Urinary bladder (tissue), 4 donors: Measurements from ENCODE around the gene MLX. TPM values are rescaled to one million over a fixed set of nuclear protein-coding genes. Genes with fewer than 3 reads are reported as not detected.

Experiments
- DNase-seq: peaks from one replicate; pipeline ENCODE4 v3.0.0-alpha.2; 2015; ENCODE audit errors: extremely low spot score
- H3K27ac ChIP-seq: one replicate; pipeline ENCODE4 v1.5.1; 2013; ENCODE audit warnings: low read depth, mild to moderate bottlenecking, moderate library complexity
- H3K36me3 ChIP-seq: one replicate; pipeline ENCODE4 v1.6.1; 2013; ENCODE audit warnings: mild to moderate bottlenecking, moderate library complexity; ENCODE audit not compliant: insufficient read depth
- H3K4me1 ChIP-seq: one replicate; pipeline ENCODE4 v1.6.1; 2013; ENCODE audit warnings: mild to moderate bottlenecking, moderate library complexity; ENCODE audit not compliant: insufficient read depth
- H3K4me3 ChIP-seq: one replicate; pipeline ENCODE4 v1.5.1; 2013; ENCODE audit warnings: low read depth, low read length
- WGBS: extraction: QIAGEN DNeasy Blood & Tissue Kit; methylation state at CpG from one replicate; pipeline ENCODE4 v1.1.7; 2013; 5-methylcytosine and 5-hydroxymethylcytosine counted together
- polyA plus RNA-seq: library from polyadenylated mRNA; stranded (reverse); fragments of 200-250 nt; gene quantifications from one replicate; pipeline ENCODE4 v1.2.3, GENCODE V29; 2013
- total RNA-seq: library from RNA; depleted of rRNA; stranded (reverse); fragments of >200 nt; gene quantifications from one replicate; pipeline ENCODE4 v1.2.3, GENCODE V29; 2014
- donor health status: healthy with polysubstance abuse.
- donor health status: healthy.

The MLX gene
- total and polyA plus RNA-seq, 2 donors = 17.1 to 38.0 TPM

DNA sequence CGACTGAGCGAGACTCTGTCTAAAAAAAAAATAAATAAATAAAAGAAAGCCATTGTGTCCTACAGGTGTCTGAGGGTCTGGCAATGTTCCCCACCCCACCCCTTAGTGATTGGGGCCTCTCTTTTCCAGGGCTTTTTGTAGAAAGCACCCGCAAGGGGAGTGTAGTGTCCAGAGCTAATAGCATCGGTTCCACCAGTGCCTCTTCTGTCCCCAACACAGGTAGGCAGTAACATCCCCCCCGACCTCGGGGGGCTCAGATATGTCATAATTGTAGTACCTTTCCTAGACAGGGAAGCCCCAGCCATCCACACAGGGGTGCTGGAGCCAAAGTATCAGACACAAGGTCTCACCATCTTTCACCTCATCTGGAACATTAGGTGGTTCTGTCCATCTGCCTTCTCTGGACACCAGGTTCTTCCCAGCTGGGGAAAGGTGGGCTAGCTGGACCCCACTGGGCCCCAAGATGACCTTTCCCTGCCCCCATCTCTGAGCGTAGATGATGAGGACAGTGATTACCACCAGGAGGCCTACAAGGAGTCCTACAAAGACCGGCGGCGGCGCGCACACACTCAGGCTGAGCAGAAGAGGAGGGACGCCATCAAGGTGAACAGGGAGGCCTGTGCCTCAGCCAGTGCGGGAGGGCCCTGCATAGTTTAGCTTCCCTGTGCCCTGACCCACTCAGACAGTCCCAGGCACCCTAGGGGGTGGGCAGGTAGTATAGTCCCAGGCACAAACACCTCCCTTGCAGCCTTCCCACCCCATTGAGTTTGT, 1.6 kb downstream of the MLX start:
- WGBS = 87% methylated on average over 14 of the region's 14 CpGs
- no peaks in the 10 kb centered on the region for H3K4me1 ChIP-seq
- no peak overlapping the region for H3K4me3 ChIP-seq
- DNase-seq = no peak
- H3K36me3 ChIP-seq = peaks cover 9% of the 10 kb centered on the region
- no peak overlapping the region for H3K27ac ChIP-seq

DNA sequence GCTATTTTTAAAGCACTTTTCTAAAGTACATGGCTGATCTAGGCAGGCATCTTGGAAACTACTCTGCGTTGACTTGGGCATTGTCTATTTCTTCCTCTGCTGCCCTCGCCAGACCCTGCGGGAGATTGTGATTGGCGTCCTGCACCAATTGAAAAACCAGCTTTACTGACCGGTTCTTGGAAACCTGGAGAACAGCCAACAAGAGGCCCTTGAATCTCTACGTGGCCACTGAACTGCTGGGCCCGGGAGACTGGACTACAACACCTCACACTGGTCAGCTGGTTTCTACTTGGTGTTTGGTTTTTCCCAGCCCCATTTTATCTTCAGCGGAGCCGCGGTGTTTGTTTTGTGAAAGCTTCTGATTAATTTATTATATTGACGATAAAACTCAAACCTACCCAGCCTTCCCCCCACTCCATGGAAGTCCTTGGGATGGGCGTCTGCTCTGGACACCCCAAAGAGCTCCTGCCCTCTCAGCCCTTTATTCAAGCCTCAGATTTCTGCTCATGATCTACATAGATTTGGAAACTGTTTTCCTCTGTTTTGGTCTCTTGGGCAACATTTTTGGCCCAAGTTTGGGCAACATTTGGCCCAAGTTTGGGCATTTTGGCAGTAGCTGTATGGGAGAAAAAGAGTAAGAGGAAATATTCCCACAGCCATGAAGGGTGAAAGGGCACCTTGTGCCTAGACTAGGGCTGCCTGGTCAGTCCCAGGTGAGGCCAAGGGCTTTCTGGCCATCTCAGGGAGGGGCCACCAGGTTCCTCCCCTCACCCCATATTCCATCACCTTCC, 4.7 kb downstream of the MLX start:
- H3K27ac ChIP-seq = no peak overlapping the region
- H3K4me3 ChIP-seq = no peak overlapping the region
- no peak for DNase-seq
- WGBS = 72% methylated on average over 12 of the region's 12 CpGs
- peaks cover 9% of the 10 kb centered on the region for H3K36me3 ChIP-seq
- no peaks in the 10 kb centered on the region for H3K4me1 ChIP-seq

DNA sequence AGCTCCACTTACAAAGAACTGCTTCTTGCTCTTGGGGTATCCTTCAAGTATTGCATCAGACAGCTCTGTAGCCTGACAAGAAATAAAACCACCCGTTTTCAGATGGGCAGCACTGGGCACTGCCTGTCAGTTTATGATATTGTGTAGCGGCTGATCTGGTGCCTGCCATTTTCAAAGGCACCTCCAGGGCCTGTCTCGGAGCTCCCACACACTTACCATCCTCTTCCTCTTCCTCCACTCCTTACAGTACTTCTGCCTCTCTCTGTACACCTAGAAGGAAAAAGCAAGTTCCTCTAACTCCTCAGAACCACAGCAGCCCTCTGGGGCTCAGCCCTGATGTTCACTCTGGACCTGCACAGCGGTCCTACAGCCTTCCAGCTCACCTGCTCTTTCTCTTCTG, 6.2 kb downstream of the MLX start:
- H3K27ac ChIP-seq = no peak overlapping the region
- DNase-seq = no peak
- H3K4me1 ChIP-seq = no peaks in the 10 kb centered on the region
- H3K36me3 ChIP-seq = peaks cover 9% of the 10 kb centered on the region
- no peak overlapping the region for H3K4me3 ChIP-seq
- 84% methylated on average over 4 of the region's 4 CpGs for WGBS

DNA sequence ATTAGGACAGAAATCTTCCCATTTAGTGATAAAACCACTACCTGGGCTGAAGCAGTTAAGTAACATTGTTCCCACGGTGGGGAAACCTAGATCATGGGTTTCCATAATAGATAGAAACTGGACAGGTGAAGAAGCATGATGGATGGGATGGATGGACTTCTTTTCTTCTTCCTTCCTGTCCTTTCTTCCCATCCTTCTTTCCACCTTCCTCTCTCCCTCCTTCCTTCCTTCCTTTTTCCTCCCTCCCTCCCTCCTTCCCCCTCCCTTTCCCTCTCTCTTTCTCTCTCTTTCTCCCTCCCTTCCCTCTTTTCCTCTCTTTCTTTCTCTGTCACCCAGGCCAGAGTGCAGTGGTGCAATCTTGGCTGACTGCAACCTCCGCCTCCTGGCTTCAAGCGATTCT, 7.6 kb downstream of the MLX start:
- Histone ChIP-seq H3K4me3 (no peak overlapping the region), H3K36me3 (peaks cover 9% of the 10 kb centered on the region), H3K4me1 (no peaks in the 10 kb centered on the region), H3K27ac (no peak overlapping the region)
- DNase-seq = no peak
- WGBS = 84% methylated on average over 3 of the region's 3 CpGs

DNA sequence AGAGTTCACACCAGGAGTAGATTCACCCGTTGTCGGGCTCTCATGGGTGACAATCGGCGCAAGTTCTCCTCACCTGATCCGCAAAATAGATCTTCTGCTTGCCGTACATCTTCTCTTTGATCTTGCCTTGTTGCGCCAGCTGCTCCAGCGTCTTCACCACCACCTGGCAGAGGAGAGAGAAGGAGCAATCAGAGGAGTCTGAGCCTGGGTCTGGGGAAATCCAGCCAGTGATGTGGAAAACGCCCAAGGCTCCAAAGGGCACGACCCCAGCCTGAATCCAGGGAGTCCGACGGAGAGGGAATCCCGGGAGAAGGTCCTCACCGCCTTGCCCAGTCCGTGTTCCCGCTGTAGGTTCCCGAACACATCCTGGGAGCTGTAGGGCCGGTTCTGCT, 10.2 kb downstream of the MLX start:
- 5% methylated on average over 18 of the region's 18 CpGs for WGBS
- peaks cover 11% of the 10 kb centered on the region for H3K36me3 ChIP-seq
- no peak overlapping the region for H3K27ac ChIP-seq
- DNase-seq = no peak
- H3K4me1 ChIP-seq = no peaks in the 10 kb centered on the region
- peak overlapping the region; percentile 51 for H3K4me3 ChIP-seq

- Histone ChIP-seq H3K27ac (peak within 1 kb of the TSS; percentile 38), H3K4me3 (peak within 1 kb of the TSS; percentile 51), H3K36me3 (peaks cover 10% of the 10 kb centered on the region), H3K4me1 (no peaks in the 10 kb centered on the region)
- WGBS = under 1% methylated on average over 52 of the region's 52 CpGs
- peak; percentile 81 for DNase-seq
Measured at GRCh38 chr17:42577532-42578281, 10.8 kb downstream of the MLX start, which contains the start of gene PSMC3IP. PSMC3IP (minus strand) TSS chr17:42577729; CDS start chr17:42577686, 43 bp downstream.

DNA sequence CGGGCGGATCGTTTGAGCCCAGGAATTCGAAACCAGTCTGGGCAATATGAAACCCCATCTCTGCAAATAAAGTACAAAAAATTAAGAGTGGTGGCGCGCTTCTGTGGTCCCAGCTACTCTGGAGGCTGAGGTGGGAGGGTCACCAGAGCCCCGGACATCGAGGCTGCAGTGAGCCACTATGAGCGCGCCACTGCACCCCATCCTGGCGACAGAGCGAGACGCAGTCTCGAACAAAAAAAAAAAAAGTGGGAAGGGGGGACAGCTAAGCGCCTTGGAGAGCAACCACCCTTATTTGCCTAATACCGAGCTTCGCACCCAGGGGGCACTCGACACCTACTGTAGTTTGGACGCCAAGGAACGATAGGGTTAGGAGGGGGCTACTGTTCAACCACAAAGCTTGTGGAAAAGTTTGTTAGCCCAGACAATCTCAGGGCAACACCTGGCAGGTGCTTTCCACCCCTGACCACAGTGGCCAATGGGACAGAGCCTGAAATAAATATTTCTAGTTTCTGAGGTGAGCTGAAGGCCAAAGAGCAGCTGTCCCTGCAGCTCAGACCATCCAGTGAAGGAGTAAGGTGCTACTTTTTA, 11.5 kb downstream of the MLX start:
- under 1% methylated on average over 20 of the region's 20 CpGs for WGBS
- no peak for DNase-seq
- Histone ChIP-seq H3K4me1 (no peaks in the 10 kb centered on the region), H3K27ac (peak overlapping the region; percentile 38), H3K4me3 (peak overlapping the region; percentile 51), H3K36me3 (peaks cover 4% of the 10 kb centered on the region)

DNA sequence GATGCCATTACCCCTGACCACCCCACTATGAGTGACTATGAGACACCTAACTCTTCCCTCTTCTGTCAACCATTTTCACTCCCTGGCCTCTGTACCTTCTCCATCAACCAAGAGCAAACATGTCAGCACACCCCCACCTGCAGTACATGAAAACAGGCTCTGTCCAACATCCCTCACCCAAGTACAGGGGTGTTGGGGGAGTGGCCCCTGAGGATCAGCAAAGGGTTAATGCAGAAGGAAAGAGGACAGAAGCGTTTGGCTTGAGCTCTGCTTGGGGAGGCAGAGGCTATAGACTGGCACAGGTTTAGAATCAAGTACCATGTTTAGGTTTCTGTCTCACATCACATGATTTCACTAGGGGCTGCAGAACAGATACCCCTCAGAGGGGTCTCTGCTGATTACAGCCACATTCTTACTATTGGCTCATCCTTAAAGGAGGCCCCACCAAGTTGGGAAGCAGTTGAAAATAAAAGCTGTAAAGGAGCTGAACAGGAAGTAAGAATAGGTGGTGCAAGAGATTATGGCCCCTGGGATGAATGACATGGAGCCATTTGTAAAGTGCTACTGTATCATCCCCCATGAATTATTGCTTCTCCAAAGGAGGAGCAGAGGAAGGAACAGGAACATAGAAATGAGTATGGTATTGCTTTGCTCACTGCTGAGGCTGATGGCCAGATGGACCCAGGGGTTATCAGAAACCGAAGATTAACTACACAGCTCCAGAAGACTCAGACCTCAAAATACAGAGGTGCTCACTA, 13.1 kb downstream of the MLX start:
- no peak overlapping the region for H3K27ac ChIP-seq
- no peak for DNase-seq
- 40% methylated on average over 2 of the region's 2 CpGs for WGBS
- H3K4me3 ChIP-seq = no peak overlapping the region
- no peaks in the 10 kb centered on the region for H3K4me1 ChIP-seq
- H3K36me3 ChIP-seq = peaks cover 9% of the 10 kb centered on the region

DNA sequence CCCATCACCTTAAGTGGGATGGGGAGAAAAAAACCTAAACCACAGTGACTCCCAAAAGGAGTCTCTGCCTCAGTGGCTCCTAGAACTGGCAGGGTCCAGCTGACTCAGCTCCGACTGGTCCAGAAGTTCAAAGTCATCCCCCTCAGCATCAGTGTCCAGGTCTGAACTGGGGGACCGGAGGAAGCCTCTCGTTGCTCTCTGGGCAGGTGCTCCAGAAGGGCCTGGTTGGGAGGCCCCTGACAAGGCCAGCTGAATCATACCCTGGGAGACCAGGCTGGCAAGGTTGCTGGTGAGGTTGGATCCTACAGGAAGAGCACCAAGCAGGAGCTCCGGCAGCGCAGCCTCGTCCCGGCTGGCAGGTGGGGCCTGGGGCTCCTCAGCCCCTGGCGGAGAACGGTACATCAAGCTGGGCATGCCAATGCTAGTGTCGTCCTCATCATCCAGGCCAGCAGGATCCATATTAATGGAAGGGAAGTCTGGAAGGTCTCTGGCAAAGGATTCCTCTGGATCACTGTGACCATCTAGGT, 14.9 kb downstream of the MLX start:
- no peak overlapping the region for H3K27ac ChIP-seq
- no peaks in the 10 kb centered on the region for H3K4me1 ChIP-seq
- no peak overlapping the region for H3K4me3 ChIP-seq
- no peak for DNase-seq
- peaks cover 9% of the 10 kb centered on the region for H3K36me3 ChIP-seq
- 91% methylated on average over 10 of the region's 10 CpGs for WGBS

DNA sequence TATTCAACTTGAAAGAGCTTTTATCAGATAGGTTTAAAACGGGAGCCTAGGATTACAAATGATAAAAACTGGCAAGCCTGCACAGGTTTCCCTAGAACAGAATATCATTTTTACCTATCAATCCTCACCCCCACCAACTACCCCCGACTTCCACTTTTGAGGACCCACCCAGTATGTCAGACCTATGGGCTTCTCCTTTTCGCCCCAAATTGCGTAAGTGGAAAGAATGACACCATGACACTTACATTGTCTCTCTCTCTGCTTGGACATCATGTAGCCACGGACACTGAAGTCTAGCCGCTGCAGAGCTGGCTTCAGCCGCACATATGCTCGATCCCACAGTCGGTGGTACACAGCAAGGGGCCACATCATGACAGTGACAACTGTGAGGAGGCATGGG, 18.0 kb downstream of the MLX start:
- no peak for DNase-seq
- no peak overlapping the region for H3K4me3 ChIP-seq
- no peak overlapping the region for H3K27ac ChIP-seq
- 85% methylated on average over 9 of the region's 9 CpGs for WGBS
- no peaks in the 10 kb centered on the region for H3K4me1 ChIP-seq
- H3K36me3 ChIP-seq = peaks cover 9% of the 10 kb centered on the region

GRCh38 chr17:42585353-42585752, 18.5 kb downstream of the MLX start:
- WGBS = 38% methylated on average over 1 of the region's 1 CpG
- no peak overlapping the region for H3K27ac ChIP-seq
- peaks cover 9% of the 10 kb centered on the region for H3K36me3 ChIP-seq
- H3K4me1 ChIP-seq = no peaks in the 10 kb centered on the region
- H3K4me3 ChIP-seq = no peak overlapping the region
- DNase-seq = no peak

GRCh38 chr17:42586514-42587230, 19.8 kb downstream of the MLX start:
- no peak for DNase-seq
- no peak overlapping the region for H3K4me3 ChIP-seq
- peak overlapping the region; percentile 62 for H3K27ac ChIP-seq
- WGBS = 79% methylated on average over 7 of the region's 7 CpGs
- H3K4me1 ChIP-seq = no peaks in the 10 kb centered on the region
- peaks cover 9% of the 10 kb centered on the region for H3K36me3 ChIP-seq
